ENCODE results near the gene TP53.

GRCh38 chr17:7644775-7645174 is 42.5 kb downstream of the TP53 start:
- no peak for TF ChIP-seq TAF1 (IDR thresholded peaks at IDR 0.05; ENCODE audit: low read depth)
- TF ChIP-seq POLR2AphosphoS5 (IDR thresholded peaks at IDR 0.05): no peak
- TF ChIP-seq EZH2 (IDR thresholded peaks at IDR 0.05; ENCODE audit: borderline replicate concordance, insufficient read depth, low read length, poor library complexity, severe bottlenecking): no peak
- TF ChIP-seq CTCF (IDR thresholded peaks at IDR 0.05; ENCODE audit: poor library complexity, severe bottlenecking): no peak
- no peak for TF ChIP-seq EP300 (conservative IDR thresholded peaks at IDR 0.05; ENCODE audit: poor library complexity, severe bottlenecking)
- no peak for TF ChIP-seq SMC3 (conservative IDR thresholded peaks at IDR 0.05; ENCODE audit: poor library complexity)

Data from neural cell (in vitro differentiated cells).